ENCODE results near the gene CAP2.

DNA sequence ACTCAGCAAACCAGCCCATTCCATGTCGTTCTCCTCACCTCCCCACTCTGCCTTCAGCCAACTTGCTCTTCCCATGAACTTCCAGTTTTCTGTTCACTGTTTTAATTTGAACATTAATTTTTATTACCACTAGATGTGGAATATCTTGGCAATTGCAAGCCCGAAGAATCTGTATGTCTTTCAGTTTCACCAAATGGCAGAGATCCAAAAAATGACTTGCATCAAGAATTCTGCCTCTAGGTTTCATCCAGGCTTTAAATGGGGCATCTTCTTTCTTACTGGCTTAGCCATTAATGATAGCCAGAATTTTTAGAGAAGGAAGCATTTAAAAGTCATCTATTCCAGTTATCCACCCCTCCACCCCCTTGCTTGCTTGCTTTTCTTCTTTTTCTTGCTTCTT lies 39.0 kb downstream of the CAP2 start:
- TF ChIP-seq POLR2AphosphoS5 (IDR thresholded peaks at IDR 0.05; ENCODE audit: borderline replicate concordance, low read depth, low read length) = no peak
- no peak for TF ChIP-seq EZH2 (IDR thresholded peaks at IDR 0.05)

All from SK-N-MC (cell line).